Nephron (organoid): ENCODE measurements around the gene TMEM179.
A peak's percentile ranks its signal among the peaks of the same experiment; 100 is the strongest.

Source experiments
- H3K27ac Mint-ChIP-seq, 3 experiments: 2 replicates each; pipeline ENCODE4 v1.8.0; 2020; ENCODE audit warnings: mixed read lengths in 3 of 3, mild to moderate bottlenecking in 2 of 3, moderate library complexity in 1 of 3
- H3K27me3 Mint-ChIP-seq: 2 replicates; pipeline ENCODE4 v1.8.0; 2021; ENCODE audit warnings: low read depth, mild to moderate bottlenecking, moderate library complexity, mixed read lengths
- H3K36me3 Mint-ChIP-seq: 2 replicates; pipeline ENCODE4 v1.8.0; 2020; ENCODE audit warnings: low read depth, mixed read lengths
- H3K4me1 Mint-ChIP-seq: 2 replicates; pipeline ENCODE4 v1.8.0; 2020; ENCODE audit warnings: mixed read lengths
- H3K4me3 Mint-ChIP-seq, 3 experiments: 2 replicates each; pipeline ENCODE4 v1.8.0; 2020; ENCODE audit warnings: mild to moderate bottlenecking in 3 of 3, mixed read lengths in 3 of 3, moderate library complexity in 2 of 3
- H3K9me3 Mint-ChIP-seq: 2 replicates; pipeline ENCODE4 v1.8.0; 2020; ENCODE audit warnings: mixed read lengths
- CTCF ChIP-seq, 3 experiments: fragments of 200-600 bp; sonication (generic); IDR thresholded peaks; one replicate each; pipeline ENCODE4 v1.5.0; 2021; ENCODE audit warnings: antibody characterized with exemption in 3 of 3; ENCODE audit not compliant: unreplicated experiment in 3 of 3

Gene TMEM179

GRCh38 chr14:104592785-104593184 is 11.8 kb downstream of the TMEM179 start:
- H3K27ac Mint-ChIP-seq: no peak overlapping the region
- no peaks in the 10 kb centered on the region for H3K36me3 Mint-ChIP-seq
- no peaks in the 10 kb centered on the region for H3K9me3 Mint-ChIP-seq
- peaks cover 12% of the 10 kb centered on the region for H3K27me3 Mint-ChIP-seq
- H3K4me3 Mint-ChIP-seq: no peak overlapping the region
- peaks cover 7% of the 10 kb centered on the region for H3K4me1 Mint-ChIP-seq
- no peak for TF ChIP-seq CTCF (IDR thresholded peaks at IDR 0.05; ENCODE audit: unreplicated experiment in 3 of 3)

- TF ChIP-seq CTCF (IDR thresholded peaks at IDR 0.05; ENCODE audit: unreplicated experiment in 3 of 3): no peak
These were observed 12.3 kb downstream of the TMEM179 start for GRCh38 chr14:104592292-104592672.

GRCh38 chr14:104591506-104592291 is 12.9 kb downstream of the TMEM179 start:
- Mint-ChIP-seq H3K4me3 (no peak overlapping the region), H3K9me3 (no peaks in the 10 kb centered on the region), H3K27ac (no peak overlapping the region), H3K27me3 (peaks cover 6% of the 10 kb centered on the region), H3K4me1 (peaks cover 7% of the 10 kb centered on the region), H3K36me3 (no peaks in the 10 kb centered on the region)
- no peak for TF ChIP-seq CTCF (IDR thresholded peaks at IDR 0.05; ENCODE audit: unreplicated experiment in 3 of 3)

More at GRCh38 chr14:104592292-104592672, 12.3 kb downstream of the TMEM179 start:
- Mint-ChIP-seq H3K27me3 (peaks cover 8% of the 10 kb centered on the region), H3K27ac (no peak overlapping the region), H3K4me1 (peaks cover 7% of the 10 kb centered on the region), H3K36me3 (no peaks in the 10 kb centered on the region), H3K9me3 (no peaks in the 10 kb centered on the region), H3K4me3 (no peak overlapping the region)

GRCh38 chr14:104591031-104591430 is 13.5 kb downstream of the TMEM179 start:
- no peaks in the 10 kb centered on the region for H3K36me3 Mint-ChIP-seq
- no peaks in the 10 kb centered on the region for H3K27me3 Mint-ChIP-seq
- no peaks in the 10 kb centered on the region for H3K9me3 Mint-ChIP-seq
- H3K4me1 Mint-ChIP-seq: peaks cover 11% of the 10 kb centered on the region
- H3K27ac Mint-ChIP-seq: peak overlapping the region in 1 of 3 experiments; percentile 13
- TF ChIP-seq CTCF (IDR thresholded peaks at IDR 0.05; ENCODE audit: unreplicated experiment in 3 of 3): no peak
- H3K4me3 Mint-ChIP-seq: no peak overlapping the region

GRCh38 chr14:104590240-104590965 is 14.2 kb downstream of the TMEM179 start:
- H3K27me3 Mint-ChIP-seq: no peaks in the 10 kb centered on the region
- no peak overlapping the region for H3K4me3 Mint-ChIP-seq
- H3K36me3 Mint-ChIP-seq: no peaks in the 10 kb centered on the region
- H3K9me3 Mint-ChIP-seq: no peaks in the 10 kb centered on the region
- peaks cover 18% of the 10 kb centered on the region for H3K4me1 Mint-ChIP-seq
- peak overlapping the region in 1 of 3 experiments; percentile 13 for H3K27ac Mint-ChIP-seq
- no peak for TF ChIP-seq CTCF (IDR thresholded peaks at IDR 0.05; ENCODE audit: unreplicated experiment in 3 of 3)
